Muscle layer of colon (tissue), 2 donors: ENCODE measurements around the gene RAB8B.

ENCODE experiments used
- H3K27ac ChIP-seq: one replicate; pipeline ENCODE4 v1.7.0; 2013; ENCODE audit warnings: low read depth, mild to moderate bottlenecking, low read length, moderate library complexity
- H3K27me3 ChIP-seq, 2 donors: one replicate each; pipeline ENCODE4 v1.7.0; 2013; ENCODE audit warnings: low read length in 2 of 2, mild to moderate bottlenecking in 2 of 2; ENCODE audit not compliant: insufficient read depth in 2 of 2, control insufficient read depth in 1 of 2
- H3K36me3 ChIP-seq: one replicate; pipeline ENCODE4 v1.7.0; 2013; ENCODE audit warnings: mild to moderate bottlenecking, low read length; ENCODE audit not compliant: insufficient read depth
- H3K4me1 ChIP-seq: one replicate; pipeline ENCODE4 v1.7.0; 2013; ENCODE audit warnings: mild to moderate bottlenecking, low read length; ENCODE audit not compliant: insufficient read depth
- H3K4me3 ChIP-seq, 2 donors: one replicate each; pipeline ENCODE4 v1.7.0; 2013; ENCODE audit warnings: low read length in 2 of 2, low read depth in 1 of 2, mild to moderate bottlenecking in 1 of 2, moderate library complexity in 1 of 2
- H3K9ac ChIP-seq: one replicate; pipeline ENCODE4 v1.7.0; 2013; ENCODE audit warnings: low read length
- H3K9me3 ChIP-seq: one replicate; pipeline ENCODE4 v1.7.0; 2013; ENCODE audit warnings: mild to moderate bottlenecking, low read length
- donor health status: abdominal sarcoma.
- donor health status: Adenocarcinoma of cecum.

Gene RAB8B

GRCh38 chr15:63308947-63309346 is 119.5 kb downstream of the RAB8B start:
- Histone ChIP-seq H3K27me3 (no peaks in the 10 kb centered on the region), H3K9ac (no peak overlapping the region), H3K9me3 (no peaks in the 10 kb centered on the region), H3K27ac (no peak overlapping the region), H3K36me3 (peaks cover 20% of the 10 kb centered on the region), H3K4me1 (no peaks in the 10 kb centered on the region), H3K4me3 (no peak overlapping the region)

- no peaks in the 10 kb centered on the region for H3K9me3 ChIP-seq
- no peak overlapping the region for H3K27ac ChIP-seq
- no peaks in the 10 kb centered on the region for H3K4me1 ChIP-seq
- peaks cover 13% of the 10 kb centered on the region for H3K36me3 ChIP-seq
- no peak overlapping the region for H3K9ac ChIP-seq
- H3K27me3 ChIP-seq: no peaks in the 10 kb centered on the region
- no peak overlapping the region for H3K4me3 ChIP-seq
Measured at GRCh38 chr15:63310646-63311045, 121.2 kb downstream of the RAB8B start.

- Histone ChIP-seq H3K9ac (no peak overlapping the region), H3K9me3 (no peaks in the 10 kb centered on the region), H3K4me3 (no peak overlapping the region), H3K4me1 (no peaks in the 10 kb centered on the region), H3K27ac (no peak overlapping the region), H3K27me3 (no peaks in the 10 kb centered on the region), H3K36me3 (no peaks in the 10 kb centered on the region)
Measured at GRCh38 chr15:63312286-63312685, 122.9 kb downstream of the RAB8B start.

GRCh38 chr15:63313825-63314224 is 124.4 kb downstream of the RAB8B start:
- Histone ChIP-seq H3K27ac (no peak overlapping the region), H3K4me1 (no peaks in the 10 kb centered on the region), H3K36me3 (no peaks in the 10 kb centered on the region), H3K4me3 (no peak overlapping the region), H3K9ac (no peak overlapping the region), H3K27me3 (no peaks in the 10 kb centered on the region), H3K9me3 (no peaks in the 10 kb centered on the region)

GRCh38 chr15:63314409-63314808 is 125.0 kb downstream of the RAB8B start:
- no peak overlapping the region for H3K4me3 ChIP-seq
- no peaks in the 10 kb centered on the region for H3K4me1 ChIP-seq
- no peak overlapping the region for H3K9ac ChIP-seq
- H3K27ac ChIP-seq: no peak overlapping the region
- no peaks in the 10 kb centered on the region for H3K36me3 ChIP-seq
- H3K27me3 ChIP-seq: no peaks in the 10 kb centered on the region
- H3K9me3 ChIP-seq: no peaks in the 10 kb centered on the region
